ENCODE data around the gene IL3. TPM values are rescaled to one million over a fixed set of nuclear protein-coding genes. Genes with fewer than 3 reads are reported as not detected.
A peak's percentile ranks its signal among the peaks of the same experiment; 100 is the strongest.

Gene IL3
- total RNA-seq, 1 donor from 2014 or later: not detected

DNA sequence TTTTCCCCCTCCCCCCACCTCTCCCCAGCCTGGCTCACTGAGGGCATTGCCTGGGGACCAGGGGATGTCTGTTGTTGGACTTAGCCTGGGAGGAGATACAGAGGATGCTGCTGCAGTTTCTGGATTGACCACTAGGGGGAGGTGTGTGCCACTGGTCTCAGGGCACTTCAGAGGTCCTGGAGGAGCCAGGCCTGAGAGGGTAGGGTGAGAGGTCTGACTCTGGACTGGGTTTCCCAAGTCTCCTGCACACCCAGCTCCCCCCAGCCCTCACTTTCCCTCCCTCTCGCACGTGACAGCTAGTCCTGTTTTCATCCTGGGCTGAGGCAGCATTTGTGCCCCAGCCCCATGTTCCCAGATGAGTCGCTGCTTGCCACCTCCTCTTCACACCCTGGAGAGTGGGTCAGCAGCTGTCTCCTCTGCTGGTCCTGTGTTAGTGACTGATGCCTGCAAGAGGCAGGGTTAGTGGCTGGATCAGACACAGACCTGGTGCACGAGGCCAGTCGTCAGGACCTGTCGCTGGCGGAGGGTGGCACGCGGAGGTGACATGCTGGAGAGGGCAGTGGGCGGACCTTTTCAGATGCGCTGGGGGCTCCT lies 4.4 kb downstream of the IL3 start:
- Mint-ChIP-seq H3K27me3 (ENCODE audit: unreplicated experiment) (peaks cover 12% of the 10 kb centered on the region), H3K27ac (ENCODE audit: unreplicated experiment) (no peak overlapping the region), H3K4me3 (ENCODE audit: unreplicated experiment) (no peak overlapping the region), H3K36me3 (ENCODE audit: low read depth, unreplicated experiment) (no peaks in the 10 kb centered on the region), H3K4me1 (ENCODE audit: unreplicated experiment) (no peaks in the 10 kb centered on the region), H3K9me3 (ENCODE audit: unreplicated experiment) (no peaks in the 10 kb centered on the region)
- TF ChIP-seq, protein P1, sequence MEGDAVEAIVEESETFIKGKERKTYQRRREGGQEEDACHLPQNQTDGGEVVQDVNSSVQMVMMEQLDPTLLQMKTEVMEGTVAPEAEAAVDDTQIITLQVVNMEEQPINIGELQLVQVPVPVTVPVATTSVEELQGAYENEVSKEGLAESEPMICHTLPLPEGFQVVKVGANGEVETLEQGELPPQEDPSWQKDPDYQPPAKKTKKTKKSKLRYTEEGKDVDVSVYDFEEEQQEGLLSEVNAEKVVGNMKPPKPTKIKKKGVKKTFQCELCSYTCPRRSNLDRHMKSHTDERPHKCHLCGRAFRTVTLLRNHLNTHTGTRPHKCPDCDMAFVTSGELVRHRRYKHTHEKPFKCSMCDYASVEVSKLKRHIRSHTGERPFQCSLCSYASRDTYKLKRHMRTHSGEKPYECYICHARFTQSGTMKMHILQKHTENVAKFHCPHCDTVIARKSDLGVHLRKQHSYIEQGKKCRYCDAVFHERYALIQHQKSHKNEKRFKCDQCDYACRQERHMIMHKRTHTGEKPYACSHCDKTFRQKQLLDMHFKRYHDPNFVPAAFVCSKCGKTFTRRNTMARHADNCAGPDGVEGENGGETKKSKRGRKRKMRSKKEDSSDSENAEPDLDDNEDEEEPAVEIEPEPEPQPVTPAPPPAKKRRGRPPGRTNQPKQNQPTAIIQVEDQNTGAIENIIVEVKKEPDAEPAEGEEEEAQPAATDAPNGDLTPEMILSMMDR (IDR thresholded peaks at IDR 0.05; ENCODE audit: unreplicated experiment): peak; percentile 91
- peak; percentile 91 for DNase-seq (ENCODE audit: low spot score)

- no peaks in the 10 kb centered on the region for H3K9me3 Mint-ChIP-seq (ENCODE audit: unreplicated experiment)
- H3K4me3 Mint-ChIP-seq (ENCODE audit: unreplicated experiment): no peak overlapping the region
- H3K27ac Mint-ChIP-seq (ENCODE audit: unreplicated experiment): no peak overlapping the region
- H3K4me1 Mint-ChIP-seq (ENCODE audit: unreplicated experiment): no peaks in the 10 kb centered on the region
- H3K36me3 Mint-ChIP-seq (ENCODE audit: low read depth, unreplicated experiment): no peaks in the 10 kb centered on the region
- TF ChIP-seq, protein P1 (IDR thresholded peaks at IDR 0.05; ENCODE audit: unreplicated experiment): no peak
- DNase-seq (ENCODE audit: low spot score): peak; percentile 72
- H3K27me3 Mint-ChIP-seq (ENCODE audit: unreplicated experiment): peaks cover 12% of the 10 kb centered on the region
Observed at GRCh38 chr5:132065351-132065937, 5.0 kb downstream of the IL3 start.

DNA sequence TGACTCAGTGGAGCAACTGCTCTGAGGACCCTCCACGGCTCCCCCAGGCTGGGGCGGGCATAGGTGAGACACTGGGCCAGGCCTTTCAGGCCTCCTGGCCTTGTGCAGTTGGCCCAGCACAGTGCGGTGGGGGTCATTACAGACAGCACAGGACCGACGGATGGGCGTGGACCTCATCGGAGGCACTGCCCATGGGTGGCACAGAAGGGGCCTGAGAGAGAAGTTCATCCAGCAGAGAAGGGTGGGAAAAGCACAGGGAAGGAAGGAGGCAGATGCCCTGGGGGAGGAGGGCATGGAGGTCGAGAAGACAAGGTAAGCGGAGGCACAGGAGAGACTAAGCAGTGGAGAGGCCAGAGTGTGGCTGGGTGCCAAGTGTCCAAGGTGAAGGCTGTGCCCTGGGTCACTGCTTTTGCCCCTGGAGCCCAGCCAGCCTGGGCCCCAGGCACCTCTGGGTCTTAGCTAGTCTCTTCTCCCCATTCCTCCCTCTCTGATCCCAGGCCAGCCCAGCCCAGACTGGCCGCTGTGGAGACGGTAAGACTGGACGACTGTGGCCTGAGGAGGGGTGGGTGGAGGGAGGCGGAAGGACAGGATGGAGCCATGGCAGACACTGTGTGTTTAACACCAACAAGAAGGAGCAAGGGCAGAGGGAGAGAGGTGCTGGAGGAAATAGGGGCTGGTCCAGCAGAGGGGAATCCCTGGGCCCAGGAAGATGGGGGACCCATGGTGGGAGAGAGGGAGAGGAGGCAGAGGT lies 5.7 kb downstream of the IL3 start:
- no peak overlapping the region for H3K27ac Mint-ChIP-seq (ENCODE audit: unreplicated experiment)
- H3K4me3 Mint-ChIP-seq (ENCODE audit: unreplicated experiment): no peak overlapping the region
- TF ChIP-seq, protein P1 (IDR thresholded peaks at IDR 0.05; ENCODE audit: unreplicated experiment): no peak
- H3K4me1 Mint-ChIP-seq (ENCODE audit: unreplicated experiment): peaks cover 3% of the 10 kb centered on the region
- H3K27me3 Mint-ChIP-seq (ENCODE audit: unreplicated experiment): peaks cover 8% of the 10 kb centered on the region
- DNase-seq (ENCODE audit: low spot score): no peak
- H3K36me3 Mint-ChIP-seq (ENCODE audit: low read depth, unreplicated experiment): no peaks in the 10 kb centered on the region
- no peaks in the 10 kb centered on the region for H3K9me3 Mint-ChIP-seq (ENCODE audit: unreplicated experiment)

GRCh38 chr5:132066871-132067270 lies 6.4 kb downstream of the IL3 start:
- TF ChIP-seq, protein P1 (IDR thresholded peaks at IDR 0.05; ENCODE audit: unreplicated experiment): no peak
- Mint-ChIP-seq H3K27me3 (ENCODE audit: unreplicated experiment) (peaks cover 8% of the 10 kb centered on the region), H3K27ac (ENCODE audit: unreplicated experiment) (no peak overlapping the region), H3K4me1 (ENCODE audit: unreplicated experiment) (peaks cover 3% of the 10 kb centered on the region), H3K36me3 (ENCODE audit: low read depth, unreplicated experiment) (no peaks in the 10 kb centered on the region), H3K4me3 (ENCODE audit: unreplicated experiment) (no peak overlapping the region), H3K9me3 (ENCODE audit: unreplicated experiment) (no peaks in the 10 kb centered on the region)
- no peak for DNase-seq (ENCODE audit: low spot score)

DNA sequence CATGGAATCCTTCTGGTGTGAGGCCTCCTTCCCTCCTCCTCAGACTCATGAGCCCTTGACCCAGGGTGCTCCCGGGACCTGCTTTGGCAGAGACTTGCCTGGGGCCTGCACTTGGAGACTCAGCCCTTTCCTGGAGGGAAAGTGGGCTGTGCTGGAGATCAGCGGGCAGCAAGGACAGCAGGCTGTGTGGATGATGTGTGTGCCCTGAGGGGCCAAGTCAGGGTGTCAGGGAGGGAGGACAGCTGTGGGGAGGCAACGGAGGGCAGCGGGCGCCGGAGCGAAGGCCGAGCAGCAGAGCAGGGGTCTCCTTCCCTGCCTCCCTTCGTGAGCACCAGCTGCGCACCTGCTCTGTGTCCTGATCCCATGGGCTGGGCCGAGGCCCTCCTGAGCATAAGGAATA lies 7.0 kb downstream of the IL3 start:
- H3K36me3 Mint-ChIP-seq (ENCODE audit: low read depth, unreplicated experiment): no peaks in the 10 kb centered on the region
- H3K27ac Mint-ChIP-seq (ENCODE audit: unreplicated experiment): no peak overlapping the region

More for the DNA sequence above, 7.0 kb downstream of the IL3 start:
- peaks cover 8% of the 10 kb centered on the region for H3K27me3 Mint-ChIP-seq (ENCODE audit: unreplicated experiment)
- no peaks in the 10 kb centered on the region for H3K9me3 Mint-ChIP-seq (ENCODE audit: unreplicated experiment)
- H3K4me3 Mint-ChIP-seq (ENCODE audit: unreplicated experiment): no peak overlapping the region
- TF ChIP-seq, protein P1 (IDR thresholded peaks at IDR 0.05; ENCODE audit: unreplicated experiment): no peak
- DNase-seq (ENCODE audit: low spot score): no peak
- peaks cover 3% of the 10 kb centered on the region for H3K4me1 Mint-ChIP-seq (ENCODE audit: unreplicated experiment)
